ENCODE measurements around the gene XDH.

- TF ChIP-seq EZH2 (IDR thresholded peaks at IDR 0.05; ENCODE audit: borderline replicate concordance, low read length) (no peak), CTCF (IDR thresholded peaks at IDR 0.05; ENCODE audit: low read length) (no peak)
Measured at GRCh38 chr2:31349160-31349559, 65.4 kb downstream of the XDH start.
